Activated B cell treated with CpG ODN at 0.5 μM for 24 hours (primary cell): ENCODE measurements around the gene TTLL8. TPM values are rescaled to one million over a fixed set of nuclear protein-coding genes. Genes with fewer than 3 reads are reported as not detected.

Experiments used
- ATAC-seq: fragments of 200-7000 bp; cut with Tn5 transposase; one replicate; pipeline ENCODE4 v1.10.0; 2021; ENCODE audit warnings: low read depth, mild to moderate bottlenecking, moderate library complexity
- CTCF ChIA-PET: fragments of 350-600 bp; sonication (Branson Sonifier 250); formaldehyde crosslinking; loops from one replicate; lab custom pipeline; 2021; ENCODE audit warnings: antibody characterized with exemption; lab: Charles Lee
- POLR2A ChIA-PET: fragments of 350-600 bp; sonication (Branson Sonifier 250); formaldehyde crosslinking; loops from one replicate; lab custom pipeline; 2021; ENCODE audit warnings: antibody characterized with exemption; lab: Charles Lee
- DNase-seq: peaks from one replicate; pipeline ENCODE4 v3.0.0; 2022
- H3K27ac Mint-ChIP-seq: one replicate; pipeline ENCODE4 v1.8.0; 2020; ENCODE audit warnings: mixed read lengths
- H3K27me3 Mint-ChIP-seq: one replicate; pipeline ENCODE4 v1.8.0; 2021; ENCODE audit warnings: mixed read lengths
- H3K36me3 Mint-ChIP-seq: one replicate; pipeline ENCODE4 v1.8.0; 2021; ENCODE audit warnings: low read depth, mixed read lengths
- H3K4me1 Mint-ChIP-seq: one replicate; pipeline ENCODE4 v1.8.0; 2021; ENCODE audit warnings: mixed read lengths
- H3K4me3 Mint-ChIP-seq: one replicate; pipeline ENCODE4 v1.8.0; 2020; ENCODE audit warnings: mild to moderate bottlenecking, mixed read lengths
- H3K9me3 Mint-ChIP-seq: one replicate; pipeline ENCODE4 v1.8.0; 2020; ENCODE audit warnings: mixed read lengths
- intact Hi-C: fragments of 100-400 bp; cut with micrococcal nuclease; formaldehyde crosslinking; loops from one replicate; pipeline ENCODE4 v1.15.1; 2024
- total RNA-seq: library from RNA; stranded (reverse); gene quantifications from 2 replicates; pipeline ENCODE4 v1.2.3, GENCODE V29; 2022
- TF ChIP-seq, protein P1 (sequence below): fragments of 200-600 bp; IDR thresholded peaks from one replicate; pipeline ENCODE4 v1.8.0; 2022; ENCODE audit warnings: antibody characterized with exemption, mild to moderate bottlenecking

Gene TTLL8
- total RNA-seq, 1 donor from 2014 or later, result not detected

DNA sequence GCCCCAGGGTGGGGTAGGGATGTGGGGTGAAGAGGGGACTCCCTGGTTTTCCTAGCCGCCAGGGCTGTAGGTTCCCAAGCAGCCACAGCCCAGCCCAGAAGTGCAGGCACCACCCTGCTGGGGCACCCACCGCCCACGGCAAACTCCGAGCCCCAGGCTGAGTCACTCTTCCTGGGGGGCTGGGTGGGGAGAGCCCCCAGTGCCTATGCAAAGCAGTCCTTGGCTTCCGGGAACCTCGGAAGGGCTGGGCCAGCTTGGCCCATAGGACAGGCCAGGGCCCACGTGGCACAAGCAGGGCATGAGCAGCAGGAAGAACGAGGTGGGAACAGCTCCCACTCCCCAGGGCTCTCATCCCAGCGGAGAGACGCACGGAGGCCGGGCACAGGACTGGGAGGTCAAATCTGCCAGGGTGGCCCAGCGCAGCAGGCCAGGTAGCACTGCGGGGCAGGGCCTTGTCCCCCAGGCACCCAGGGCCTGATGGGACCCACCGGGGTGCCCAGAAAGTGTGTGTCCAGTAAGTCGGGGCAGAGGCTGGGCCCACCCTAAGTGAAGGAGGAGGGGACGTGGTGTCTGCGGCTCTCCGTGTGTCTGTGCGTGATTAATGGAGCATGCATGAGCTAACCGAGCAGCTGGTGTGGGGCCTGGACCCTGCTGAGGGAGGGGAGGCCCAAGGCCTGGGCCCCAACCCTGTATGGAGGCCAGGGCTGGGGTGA is 41.0 kb downstream of the TTLL8 start:
- DNase-seq, result no peak
- Mint-ChIP-seq H3K4me1 (peaks cover 45% of the 10 kb centered on the region), H3K36me3 (no peaks in the 10 kb centered on the region), H3K9me3 (no peaks in the 10 kb centered on the region), H3K27ac (peak overlapping the region; percentile 75), H3K27me3 (no peaks in the 10 kb centered on the region), H3K4me3 (peak overlapping the region; percentile 44)
- ChIA-PET POLR2A (interaction anchor here (0.5 to 2.6 kb wide), 10 partner anchors 13 to 178 kb away, joined by 3 to 16 read pairs (median 6); no protein-coding TSS in a partner anchor), CTCF (interaction anchor here (0.7 to 1.6 kb wide), 4 partner anchors 13 to 86 kb away, joined by 3 to 5 read pairs (median 4); no protein-coding TSS in a partner anchor)
- intact Hi-C loops, result loop anchor here (5.0 to 10.0 kb wide), 4 partner anchors 35 to 188 kb away; partner anchors contain the start of genes SELENOO and ZBED4
- ATAC-seq, result peak; percentile 82
- TF ChIP-seq, protein P1, sequence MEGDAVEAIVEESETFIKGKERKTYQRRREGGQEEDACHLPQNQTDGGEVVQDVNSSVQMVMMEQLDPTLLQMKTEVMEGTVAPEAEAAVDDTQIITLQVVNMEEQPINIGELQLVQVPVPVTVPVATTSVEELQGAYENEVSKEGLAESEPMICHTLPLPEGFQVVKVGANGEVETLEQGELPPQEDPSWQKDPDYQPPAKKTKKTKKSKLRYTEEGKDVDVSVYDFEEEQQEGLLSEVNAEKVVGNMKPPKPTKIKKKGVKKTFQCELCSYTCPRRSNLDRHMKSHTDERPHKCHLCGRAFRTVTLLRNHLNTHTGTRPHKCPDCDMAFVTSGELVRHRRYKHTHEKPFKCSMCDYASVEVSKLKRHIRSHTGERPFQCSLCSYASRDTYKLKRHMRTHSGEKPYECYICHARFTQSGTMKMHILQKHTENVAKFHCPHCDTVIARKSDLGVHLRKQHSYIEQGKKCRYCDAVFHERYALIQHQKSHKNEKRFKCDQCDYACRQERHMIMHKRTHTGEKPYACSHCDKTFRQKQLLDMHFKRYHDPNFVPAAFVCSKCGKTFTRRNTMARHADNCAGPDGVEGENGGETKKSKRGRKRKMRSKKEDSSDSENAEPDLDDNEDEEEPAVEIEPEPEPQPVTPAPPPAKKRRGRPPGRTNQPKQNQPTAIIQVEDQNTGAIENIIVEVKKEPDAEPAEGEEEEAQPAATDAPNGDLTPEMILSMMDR, result no peak

DNA sequence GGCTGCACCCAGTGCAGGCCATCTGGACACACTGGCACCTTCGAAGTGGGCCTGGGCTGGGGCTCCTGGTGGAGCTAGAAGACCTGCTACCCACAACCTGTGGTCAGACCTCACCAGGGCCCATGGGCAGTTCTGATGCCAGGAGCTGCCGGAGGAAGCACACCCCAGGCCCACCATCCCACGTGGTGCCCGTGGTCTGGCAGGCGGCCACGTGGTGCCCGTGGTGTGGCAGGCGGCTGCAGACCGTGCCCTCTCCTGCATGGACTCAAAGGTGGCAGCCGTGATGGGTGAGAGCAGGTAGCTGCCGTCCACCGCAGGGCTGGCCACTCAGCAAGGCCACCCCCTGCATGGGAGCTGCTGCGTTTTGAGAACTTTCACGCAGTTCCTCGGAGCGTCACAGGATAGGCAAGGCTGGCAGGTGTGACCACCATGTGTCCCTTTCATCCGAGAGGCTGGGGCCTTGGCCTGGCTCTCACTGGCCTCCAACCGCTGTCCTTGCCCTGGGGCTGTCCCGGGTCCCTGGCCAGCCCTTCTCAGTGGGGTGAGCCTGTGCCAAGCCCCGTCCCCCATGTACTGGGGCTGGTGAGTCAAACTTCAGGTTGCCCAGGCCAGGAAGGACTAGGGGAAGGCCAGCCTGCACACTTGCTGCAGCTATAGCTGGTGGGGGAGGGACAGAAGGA is 41.6 kb downstream of the TTLL8 start:
- no peak for DNase-seq
- Mint-ChIP-seq H3K27me3 (no peaks in the 10 kb centered on the region), H3K9me3 (no peaks in the 10 kb centered on the region), H3K4me3 (no peak overlapping the region), H3K27ac (peak overlapping the region; percentile 75), H3K4me1 (peaks cover 52% of the 10 kb centered on the region), H3K36me3 (no peaks in the 10 kb centered on the region)
- ChIA-PET CTCF (interaction anchor here (0.7 to 1.1 kb wide), 2 partner anchors 14 to 22 kb away, joined by 3 to 4 read pairs; no protein-coding TSS in a partner anchor), POLR2A (interaction anchor here (0.5 to 2.6 kb wide), 8 partner anchors 12 to 175 kb away, joined by 3 to 16 read pairs (median 6); no protein-coding TSS in a partner anchor)
- TF ChIP-seq, protein P1, result no peak
- ATAC-seq, result no peak
- intact Hi-C loops, result loop anchor here (5.0 to 10.0 kb wide), 4 partner anchors 34 to 188 kb away; partner anchors contain the start of genes SELENOO and ZBED4

DNA sequence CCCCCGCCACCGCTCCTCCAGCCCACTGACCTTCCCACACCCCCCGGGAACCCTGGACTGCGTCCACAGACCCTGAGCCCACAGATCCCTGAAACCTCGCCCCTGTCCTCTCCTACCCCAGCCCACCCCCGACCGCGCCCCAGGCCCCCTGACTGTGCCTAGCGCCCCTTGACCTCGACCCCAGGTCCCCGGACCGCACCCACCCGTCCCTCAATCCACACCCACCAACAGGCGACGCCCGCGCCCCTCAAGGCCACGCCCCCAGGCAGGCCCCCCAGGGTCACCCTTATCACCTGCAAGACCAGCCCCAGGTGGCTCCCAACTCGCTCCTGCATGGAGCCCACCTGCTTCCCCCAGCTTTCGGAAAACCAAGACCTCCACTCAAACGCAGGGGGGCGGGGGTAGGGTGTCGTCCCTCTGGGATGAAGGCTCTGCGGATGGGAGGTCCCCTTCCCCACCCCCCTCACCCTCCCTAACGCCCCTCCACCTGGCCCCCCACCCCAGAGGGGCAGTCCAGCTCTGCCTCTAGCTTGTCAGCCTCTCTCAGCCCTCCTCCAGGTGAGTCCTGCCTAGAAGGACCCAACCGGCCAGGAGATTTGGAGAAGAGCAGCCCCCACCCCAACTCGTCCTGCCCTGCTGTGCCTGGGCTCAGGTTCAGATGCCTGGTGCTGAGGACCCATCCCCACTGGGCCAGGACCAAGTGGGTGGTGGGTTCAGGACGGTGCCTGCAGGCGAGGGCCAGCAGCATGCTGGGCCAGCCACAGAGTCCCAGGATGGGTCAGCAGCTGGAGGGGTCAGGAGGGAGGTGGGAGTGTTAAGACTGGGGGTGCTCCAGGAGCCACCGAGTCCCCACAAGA is 42.4 kb downstream of the TTLL8 start:
- CTCF ChIA-PET, result interaction anchor here (1.5 kb wide), 1 partner anchor 15 kb away, joined by 4 read pairs; no protein-coding TSS in a partner anchor
- H3K27me3 Mint-ChIP-seq, result no peaks in the 10 kb centered on the region

DNA sequence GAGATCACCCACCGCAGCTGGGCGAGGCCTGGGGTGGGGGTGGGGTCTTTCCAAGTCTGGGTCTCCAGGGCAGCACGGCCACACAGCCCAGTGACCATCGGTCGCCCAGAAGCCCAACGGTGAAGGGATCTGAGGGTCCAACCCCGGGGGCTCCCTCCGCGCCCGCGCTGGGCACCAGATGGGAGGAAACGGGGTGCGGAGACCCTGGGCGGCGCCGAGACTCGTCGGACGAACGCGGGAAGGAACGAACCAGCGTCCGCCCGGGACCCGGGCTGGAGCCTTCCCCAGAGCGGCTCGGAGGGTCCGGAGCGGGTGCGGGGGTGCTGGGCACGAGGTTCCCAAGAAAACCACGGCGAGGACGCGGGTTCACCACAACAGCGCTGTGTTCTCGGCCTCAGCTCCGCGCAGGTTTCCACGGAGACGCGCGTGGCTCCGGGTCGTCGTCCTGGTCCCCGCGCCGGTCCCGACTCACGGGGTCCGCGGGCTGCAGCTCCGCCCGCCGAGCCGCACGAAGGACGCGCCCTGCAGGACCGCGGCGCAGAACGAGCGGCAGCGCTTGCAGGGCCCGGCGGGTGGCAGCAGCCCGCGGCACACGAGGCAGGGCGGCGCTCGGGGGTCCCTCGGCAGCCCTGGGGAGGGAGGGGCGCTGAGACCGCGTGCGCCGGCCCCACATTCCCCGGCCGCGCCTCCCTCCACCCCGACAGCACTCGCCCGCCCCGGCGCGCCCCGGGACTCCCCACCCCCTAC is 43.3 kb downstream of the TTLL8 start:
- POLR2A ChIA-PET, result interaction anchor here (0.6 to 1.1 kb wide), 4 partner anchors 9 to 169 kb away, joined by 3 read pairs; no protein-coding TSS in a partner anchor
- ATAC-seq, result no peak

More for the DNA sequence above, 42.4 kb downstream of the TTLL8 start:
- H3K4me3 Mint-ChIP-seq, result no peak overlapping the region
- POLR2A ChIA-PET, result interaction anchor here (0.6 to 2.6 kb wide), 4 partner anchors 15 to 90 kb away, joined by 3 to 16 read pairs (median 9); no protein-coding TSS in a partner anchor
- no peak for ATAC-seq
- intact Hi-C loops, result loop anchor here (5.0 to 10.0 kb wide), 4 partner anchors 33 to 189 kb away; partner anchors contain the start of genes SELENOO and ZBED4
- TF ChIP-seq, protein P1, result no peak
- peaks cover 58% of the 10 kb centered on the region for H3K4me1 Mint-ChIP-seq
- no peak for DNase-seq
- no peaks in the 10 kb centered on the region for H3K9me3 Mint-ChIP-seq
- no peak overlapping the region for H3K27ac Mint-ChIP-seq
- no peaks in the 10 kb centered on the region for H3K36me3 Mint-ChIP-seq

More for the DNA sequence above, 43.3 kb downstream of the TTLL8 start:
- TF ChIP-seq, protein P1, result no peak
- DNase-seq, result no peak
- Mint-ChIP-seq H3K27me3 (no peaks in the 10 kb centered on the region), H3K27ac (no peak overlapping the region), H3K9me3 (no peaks in the 10 kb centered on the region), H3K36me3 (no peaks in the 10 kb centered on the region), H3K4me3 (peak overlapping the region; percentile 19), H3K4me1 (peaks cover 60% of the 10 kb centered on the region)
- intact Hi-C loops, result loop anchor here (5.0 to 10.0 kb wide), 4 partner anchors 33 to 190 kb away; partner anchors contain the start of genes SELENOO and ZBED4
- CTCF ChIA-PET, result interaction anchor here (1.5 kb wide), 1 partner anchor 16 kb away, joined by 4 read pairs; no protein-coding TSS in a partner anchor
